ENCODE results near the gene NDUFB1.

Gene NDUFB1

GRCh38 chr14:92099802-92100201 lies 21.7 kb downstream of the NDUFB1 start:
- no peak for DNase-seq (ENCODE audit: low read depth in 2 of 2)

GRCh38 chr14:92093320-92093719 lies 28.2 kb downstream of the NDUFB1 start:
- no peak for DNase-seq (ENCODE audit: low read depth in 2 of 2)

- no peak for DNase-seq (ENCODE audit: low read depth in 2 of 2)
These were observed 33.0 kb downstream of the NDUFB1 start for GRCh38 chr14:92088494-92088893.

- no peak for DNase-seq (ENCODE audit: low read depth in 2 of 2)
These were observed 47.0 kb downstream of the NDUFB1 start for GRCh38 chr14:92074555-92074954.
